Fibroblast of the aortic adventitia (primary cell): Measurements from ENCODE around the gene GRAP2. TPM values are rescaled to one million over a fixed set of nuclear protein-coding genes. Genes with fewer than 3 reads are reported as not detected.

Experiments
- DNase-seq: peaks from one replicate; pipeline ENCODE4 v3.0.0-alpha.2; 2010; ENCODE audit warnings: low read depth
- H3K4me3 ChIP-seq: 2 replicates; pipeline ENCODE4 v1.5.1; 2011; ENCODE audit warnings: low read depth, mild to moderate bottlenecking, control low read depth, low read length, moderate library complexity
- total RNA-seq: library from RNA; depleted of rRNA; stranded (reverse); fragments of >200 nt; gene quantifications from 2 replicates; pipeline ENCODE4 v1.2.3, GENCODE V29; 2012; ENCODE audit warnings: low replicate concordance
- TF ChIP-seq, protein P1 (sequence below): IDR thresholded peaks from 2 replicates; pipeline ENCODE4 v1.5.1; 2011; ENCODE audit warnings: mild to moderate bottlenecking, low read length, control low read depth, inconsistent platforms; ENCODE audit not compliant: insufficient read depth

GRAP2 gene
- total RNA-seq, 1 donor, result not detected

DNA sequence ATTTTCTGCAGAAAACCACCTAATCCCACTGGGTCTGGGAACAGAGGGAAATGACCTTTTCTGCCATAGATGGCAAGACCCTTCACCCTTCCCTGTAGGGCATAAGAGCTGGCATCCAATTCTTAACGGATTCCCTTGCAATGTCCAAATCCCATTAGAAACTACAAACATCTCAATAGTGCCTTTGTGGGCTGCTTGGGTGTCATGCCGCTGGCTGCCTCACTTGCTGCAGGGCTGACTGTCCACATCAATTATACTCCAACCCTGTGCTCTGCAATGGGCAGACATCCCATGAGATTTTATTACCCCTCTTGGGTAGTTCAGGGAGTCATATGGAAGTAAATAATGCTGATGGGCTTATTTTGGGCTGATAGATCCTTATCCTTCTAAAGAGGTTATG is 7.3 kb downstream of the GRAP2 start:
- no peak for DNase-seq

DNA sequence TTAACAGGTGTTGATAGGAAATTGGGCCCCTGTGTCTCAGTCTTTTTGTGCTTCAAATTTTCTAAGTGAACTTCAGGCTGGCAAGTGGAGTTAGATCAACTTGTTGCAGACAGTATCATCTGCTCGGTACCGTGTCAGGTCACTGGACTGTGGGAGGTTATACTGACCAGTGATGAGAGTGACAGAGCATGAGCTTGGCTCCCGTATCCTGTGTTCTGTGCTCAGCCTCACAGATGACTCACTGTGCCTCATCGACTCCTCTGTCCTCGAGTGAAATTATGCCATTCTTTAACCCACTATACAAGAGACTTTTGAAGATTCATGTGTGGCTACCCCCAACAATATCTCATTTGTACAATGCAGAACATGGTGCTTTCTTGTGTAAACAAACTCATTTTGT is 7.9 kb downstream of the GRAP2 start:
- no peak overlapping the region for H3K4me3 ChIP-seq
- DNase-seq, result no peak
- TF ChIP-seq, protein P1, sequence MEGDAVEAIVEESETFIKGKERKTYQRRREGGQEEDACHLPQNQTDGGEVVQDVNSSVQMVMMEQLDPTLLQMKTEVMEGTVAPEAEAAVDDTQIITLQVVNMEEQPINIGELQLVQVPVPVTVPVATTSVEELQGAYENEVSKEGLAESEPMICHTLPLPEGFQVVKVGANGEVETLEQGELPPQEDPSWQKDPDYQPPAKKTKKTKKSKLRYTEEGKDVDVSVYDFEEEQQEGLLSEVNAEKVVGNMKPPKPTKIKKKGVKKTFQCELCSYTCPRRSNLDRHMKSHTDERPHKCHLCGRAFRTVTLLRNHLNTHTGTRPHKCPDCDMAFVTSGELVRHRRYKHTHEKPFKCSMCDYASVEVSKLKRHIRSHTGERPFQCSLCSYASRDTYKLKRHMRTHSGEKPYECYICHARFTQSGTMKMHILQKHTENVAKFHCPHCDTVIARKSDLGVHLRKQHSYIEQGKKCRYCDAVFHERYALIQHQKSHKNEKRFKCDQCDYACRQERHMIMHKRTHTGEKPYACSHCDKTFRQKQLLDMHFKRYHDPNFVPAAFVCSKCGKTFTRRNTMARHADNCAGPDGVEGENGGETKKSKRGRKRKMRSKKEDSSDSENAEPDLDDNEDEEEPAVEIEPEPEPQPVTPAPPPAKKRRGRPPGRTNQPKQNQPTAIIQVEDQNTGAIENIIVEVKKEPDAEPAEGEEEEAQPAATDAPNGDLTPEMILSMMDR, result no peak

More for the DNA sequence above, 7.3 kb downstream of the GRAP2 start:
- TF ChIP-seq, protein P1, result no peak
- no peak overlapping the region for H3K4me3 ChIP-seq

DNA sequence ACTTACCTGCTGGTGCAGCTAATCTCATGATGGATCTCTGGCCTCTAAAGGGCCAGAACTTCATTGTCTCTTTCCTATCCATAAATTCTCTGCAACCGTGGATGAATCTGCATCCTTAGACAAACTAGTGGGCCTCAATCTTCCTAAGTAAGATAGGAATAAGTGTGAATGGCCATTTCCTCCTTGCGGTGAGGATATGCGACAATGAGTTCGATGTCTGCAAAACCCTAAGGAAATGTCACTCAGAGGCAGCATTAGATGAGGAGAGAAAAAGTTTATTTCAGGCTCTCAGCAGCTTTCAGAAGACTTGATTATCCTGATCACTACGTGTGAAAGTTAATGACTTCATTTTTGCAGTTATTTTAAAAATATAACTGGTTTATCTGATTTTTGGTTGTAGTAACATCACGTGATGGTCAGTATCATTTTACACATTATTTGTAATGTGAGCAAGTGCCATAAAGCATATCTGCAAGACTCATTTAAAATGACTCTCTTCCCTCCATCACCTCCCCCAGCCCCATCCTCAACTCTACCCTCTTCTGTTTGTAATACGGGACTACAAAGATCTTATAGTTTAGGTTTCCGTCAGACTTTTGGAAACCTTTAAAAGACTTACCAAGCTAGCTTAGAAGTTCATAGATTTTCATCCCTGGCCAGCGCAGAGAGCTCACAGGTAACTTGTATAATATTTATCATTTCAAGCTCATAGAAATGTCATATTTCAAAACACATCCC is 10.2 kb downstream of the GRAP2 start:
- TF ChIP-seq, protein P1, result no peak
- H3K4me3 ChIP-seq, result no peak overlapping the region
- DNase-seq, result no peak

DNA sequence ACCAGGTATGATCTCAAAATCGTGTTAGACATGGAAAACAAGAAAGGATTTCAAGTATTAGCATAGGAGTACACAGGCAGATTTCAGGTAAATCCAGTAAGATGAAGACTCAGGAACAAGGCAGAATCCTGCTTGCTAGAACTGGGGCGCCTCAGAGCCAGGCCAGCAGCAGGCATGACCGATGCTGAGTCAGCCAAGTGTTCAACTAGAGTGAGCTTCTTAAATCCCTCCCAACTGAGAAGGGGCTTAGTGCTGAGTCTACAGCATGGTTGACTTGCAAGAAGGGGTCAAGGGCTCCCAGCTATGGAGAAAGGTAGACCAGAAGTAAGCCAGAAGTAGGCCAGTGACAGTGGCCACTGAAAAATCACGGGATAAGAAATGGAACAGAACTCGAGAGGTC is 12.4 kb downstream of the GRAP2 start:
- TF ChIP-seq, protein P1, result no peak
- DNase-seq, result no peak
- no peak overlapping the region for H3K4me3 ChIP-seq

DNA sequence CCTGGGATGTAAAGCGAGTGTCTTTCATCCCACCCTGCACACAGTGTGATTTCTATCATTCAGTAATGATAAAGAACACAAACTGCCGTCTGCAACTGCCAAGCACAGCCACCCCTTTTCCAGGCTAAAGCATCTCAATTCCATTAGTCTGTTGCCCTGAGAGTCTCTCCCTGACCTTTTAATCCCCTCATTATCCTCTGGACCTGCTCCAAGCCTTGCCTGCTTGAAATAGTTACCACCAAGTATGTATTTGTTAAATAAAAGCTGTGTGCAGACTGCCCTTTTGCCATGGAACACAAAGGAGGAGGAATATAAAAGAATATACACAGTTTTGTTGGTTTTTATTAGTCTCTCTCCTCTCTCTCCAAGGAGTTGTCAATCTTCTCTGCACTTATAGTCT is 13.0 kb downstream of the GRAP2 start:
- H3K4me3 ChIP-seq, result no peak overlapping the region
- TF ChIP-seq, protein P1, result no peak
- DNase-seq, result no peak

DNA sequence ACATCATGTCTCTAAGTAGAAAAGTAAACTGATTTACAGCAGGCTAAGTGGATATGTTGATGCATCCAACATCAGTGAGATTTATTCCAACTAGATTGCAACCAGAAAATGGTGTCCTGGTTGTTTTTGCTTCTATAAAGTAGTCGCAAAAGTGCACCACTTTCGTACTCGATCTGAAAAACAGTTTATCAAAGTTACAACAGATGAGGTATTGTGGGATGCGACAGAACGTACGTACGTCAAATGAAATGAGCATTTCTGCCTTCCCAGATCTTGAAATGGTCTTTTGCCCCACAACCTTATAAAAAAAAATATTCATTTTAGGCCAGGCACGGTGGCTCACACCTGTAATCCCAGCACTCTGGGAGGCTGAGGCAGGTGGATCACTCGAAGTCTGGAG is 13.7 kb downstream of the GRAP2 start:
- TF ChIP-seq, protein P1, result no peak
- DNase-seq, result no peak
- H3K4me3 ChIP-seq, result no peak overlapping the region

DNA sequence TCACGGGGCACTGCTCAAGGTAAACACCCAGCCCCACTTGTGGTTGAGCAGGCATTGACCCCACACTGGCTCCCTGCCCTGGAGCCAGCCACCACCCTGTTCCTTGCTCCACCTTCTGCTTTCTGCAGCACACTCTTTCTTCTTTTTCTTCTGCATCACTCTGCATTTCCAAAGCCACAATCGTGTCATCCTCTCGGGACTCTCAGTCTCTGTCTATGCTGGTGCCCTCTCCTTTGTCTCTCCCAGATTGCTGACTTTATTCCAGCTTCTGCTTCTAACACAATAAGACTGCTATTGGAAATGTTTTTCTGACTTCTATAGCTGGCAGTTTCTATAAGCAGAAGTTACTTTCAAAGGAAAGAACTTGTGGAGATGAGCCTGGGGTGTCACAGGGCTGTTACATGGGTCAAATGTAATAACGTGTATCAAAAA is 14.4 kb downstream of the GRAP2 start:
- TF ChIP-seq, protein P1, result no peak
- H3K4me3 ChIP-seq, result no peak overlapping the region
- no peak for DNase-seq
